H1 (cell line): ENCODE measurements around the gene SGSM1. TPM values are rescaled to one million over a fixed set of nuclear protein-coding genes. Genes with fewer than 3 reads are reported as not detected.

Experiments used
- CTCF ChIA-PET: fragments of 300-600 bp; sonication (Branson Sonifier 250); formaldehyde crosslinking; loops from one replicate; lab custom pipeline; 2021; ENCODE audit not compliant: partially characterized antibody; lab: Charles Lee
- POLR2A ChIA-PET: fragments of 300-600 bp; sonication (Branson Sonifier 250); formaldehyde crosslinking; loops from one replicate; lab custom pipeline; 2021; ENCODE audit warnings: inconsistent platforms; ENCODE audit not compliant: partially characterized antibody; lab: Charles Lee
- DNase-seq, 2 experiments: peaks; one replicate each; pipeline versions ENCODE4 v3.0.0 to v3.0.0-alpha.2; 2010 to 2022; ENCODE audit warnings: low spot score in 2 of 2, low read depth in 1 of 2, mixed read lengths in 1 of 2
- FAIRE-seq: peaks from 2 replicates; lab custom pipeline; 2011; peaks lifted over from hg19 to GRCh38; lab: Jason Lieb, UNC
- H2AFZ ChIP-seq: 2 replicates; pipeline ENCODE4 v1.8.1; 2012; ENCODE audit warnings: low read length, inconsistent platforms
- H2AK5ac ChIP-seq: 2 replicates; pipeline ENCODE4 v1.6.1; 2013; ENCODE audit warnings: low read depth, low read length
- H2BK120ac ChIP-seq: replicated peaks from 2 replicates; pipeline ENCODE3; 2013; ENCODE audit warnings: low read depth, low read length, inconsistent platforms
- H2BK12ac ChIP-seq: 2 replicates; pipeline ENCODE4 v1.6.1; 2013; ENCODE audit warnings: low read depth, low read length
- H2BK15ac ChIP-seq: 2 replicates; pipeline ENCODE4 v1.6.1; 2013; ENCODE audit warnings: low read length
- H2BK20ac ChIP-seq: 2 replicates; pipeline ENCODE4 v1.6.1; 2013; ENCODE audit warnings: low read length
- H2BK5ac ChIP-seq: 2 replicates; pipeline ENCODE4 v1.6.1; 2013; ENCODE audit warnings: low read depth, low read length
- H3K14ac ChIP-seq: 2 replicates; pipeline ENCODE4 v1.6.1; 2013; ENCODE audit warnings: inconsistent platforms; ENCODE audit not compliant: insufficient read length
- H3K18ac ChIP-seq: 2 replicates; pipeline ENCODE4 v1.6.1; 2013; ENCODE audit warnings: low read length; ENCODE audit errors: extremely low read depth
- H3K23ac ChIP-seq: 2 replicates; pipeline ENCODE4 v1.6.1; 2013; ENCODE audit warnings: inconsistent platforms; ENCODE audit not compliant: insufficient read length
- H3K23me2 ChIP-seq: 2 replicates; pipeline ENCODE4 v1.6.1; 2013; ENCODE audit warnings: low read depth, low read length
- H3K27ac ChIP-seq: 2 replicates; pipeline ENCODE4 v1.6.1; 2011; ENCODE audit warnings: low read depth, low read length, inconsistent platforms
- H3K27me3 ChIP-seq, 4 experiments: replicated peaks in 1 of 4; 1 replicate in 1 of 4; 2 replicates in 3 of 4; pipeline versions ENCODE4 v1.6.1 to v1.8.1; 2011 to 2013; ENCODE audit warnings: low read length in 3 of 4, mild to moderate bottlenecking in 3 of 4, inconsistent platforms in 2 of 4, mixed read lengths in 2 of 4, moderate library complexity in 1 of 4; ENCODE audit not compliant: control insufficient read depth in 3 of 4, insufficient read depth in 3 of 4; ENCODE audit errors: extremely low read depth in 1 of 4
- H3K36me3 ChIP-seq, 4 experiments: 2 replicates each; pipeline versions ENCODE4 v1.6.1 to v1.8.1; 2011 to 2013; ENCODE audit warnings: mild to moderate bottlenecking in 4 of 4, low read length in 3 of 4, moderate library complexity in 2 of 4, control low read depth in 1 of 4, inconsistent platforms in 1 of 4; ENCODE audit not compliant: insufficient read depth in 4 of 4, control insufficient read depth in 2 of 4
- H3K4ac ChIP-seq: replicated peaks from 2 replicates; pipeline ENCODE3; 2013; ENCODE audit warnings: low read length, low read depth, mixed read lengths, inconsistent platforms; ENCODE audit not compliant: insufficient read length
- H3K4me1 ChIP-seq, 4 experiments: replicated peaks in 1 of 4; 1 replicate in 1 of 4; 2 replicates in 3 of 4; pipeline versions ENCODE4 v1.6.1 to v1.8.1; 2011 to 2013; ENCODE audit warnings: low read length in 3 of 4, inconsistent platforms in 2 of 4, mixed read lengths in 1 of 4; ENCODE audit not compliant: insufficient read depth in 4 of 4, control insufficient read depth in 3 of 4
- H3K4me2 ChIP-seq, 2 experiments: 2 replicates each; pipeline versions ENCODE4 v1.6.1 to v1.8.1; 2011 to 2013; ENCODE audit warnings: low read depth in 2 of 2, low read length in 2 of 2, control low read depth in 1 of 2, inconsistent platforms in 1 of 2, mild to moderate bottlenecking in 1 of 2; ENCODE audit not compliant: insufficient read depth in 1 of 2
- H3K4me3 ChIP-seq, 4 experiments: fragments of 200-600, 300-600 bp in 1 of 4; sonication (generic), shearing (Covaris generic), sonication (Bioruptor Twin) in 1 of 4; 2 replicates each; pipeline versions ENCODE4 v1.5.1 to v1.8.1; 2011 to 2016; ENCODE audit warnings: low read length in 4 of 4, low read depth in 3 of 4, control low read depth in 2 of 4, inconsistent platforms in 2 of 4, mild to moderate bottlenecking in 2 of 4, mixed read lengths in 1 of 4, moderate library complexity in 1 of 4; ENCODE audit not compliant: insufficient read depth in 2 of 4; ENCODE audit errors: extremely low read depth in 1 of 4
- H3K56ac ChIP-seq: replicated peaks from 2 replicates; pipeline ENCODE3; 2013; ENCODE audit warnings: low read depth, mild to moderate bottlenecking, mixed read lengths, low read length, inconsistent platforms; ENCODE audit not compliant: insufficient read length
- H3K79me1 ChIP-seq: 2 replicates; pipeline ENCODE4 v1.6.1; 2013; ENCODE audit warnings: low read depth, low read length, control low read depth
- H3K79me2 ChIP-seq, 2 experiments: 2 replicates each; pipeline versions ENCODE4 v1.6.1 to v1.8.1; 2012 to 2013; ENCODE audit warnings: low read length in 2 of 2, mild to moderate bottlenecking in 2 of 2, inconsistent platforms in 1 of 2; ENCODE audit not compliant: insufficient read depth in 2 of 2, control insufficient read depth in 1 of 2
- H3K9ac ChIP-seq, 4 experiments: replicated peaks in 1 of 4; 1 replicate in 1 of 4; 2 replicates in 3 of 4; pipeline versions ENCODE4 v1.6.1 to v1.8.1; 2011 to 2013; ENCODE audit warnings: low read depth in 3 of 4, low read length in 3 of 4, control low read depth in 2 of 4, mild to moderate bottlenecking in 2 of 4, moderate library complexity in 2 of 4, inconsistent platforms in 1 of 4; ENCODE audit errors: extremely low read depth in 1 of 4
- H3K9me3 ChIP-seq, 2 experiments: 2 replicates each; pipeline versions ENCODE4 v1.6.1 to v1.8.1; 2012 to 2013; ENCODE audit warnings: mild to moderate bottlenecking in 2 of 2, moderate library complexity in 2 of 2, control low read depth in 1 of 2, inconsistent platforms in 1 of 2, low read depth in 1 of 2, low read length in 1 of 2, mixed read lengths in 1 of 2; ENCODE audit not compliant: insufficient read depth in 2 of 2
- H4K20me1 ChIP-seq, 2 experiments: replicated peaks in 1 of 2; 2 replicates each; pipeline versions ENCODE3 to v1.8.1; 2011 to 2013; ENCODE audit warnings: inconsistent platforms in 2 of 2, low read length in 2 of 2, mild to moderate bottlenecking in 1 of 2; ENCODE audit not compliant: insufficient read depth in 2 of 2, control insufficient read depth in 1 of 2
- H4K5ac ChIP-seq: 2 replicates; pipeline ENCODE4 v1.6.1; 2013; ENCODE audit warnings: low read length, low read depth, mixed read lengths, inconsistent platforms; ENCODE audit not compliant: insufficient read length
- H4K8ac ChIP-seq: 2 replicates; pipeline ENCODE4 v1.8.0; 2013; ENCODE audit warnings: mild to moderate bottlenecking, moderate library complexity, low read length, inconsistent platforms; ENCODE audit not compliant: insufficient read depth; ENCODE audit errors: extremely low read depth
- H4K91ac ChIP-seq: replicated peaks from 2 replicates; pipeline ENCODE3; 2013; ENCODE audit warnings: low read length, mixed read lengths, inconsistent platforms; ENCODE audit not compliant: insufficient read length
- BACH1 ChIP-seq: IDR thresholded peaks from 2 replicates; pipeline ENCODE4 v1.6.1; 2012; ENCODE audit warnings: low read length, improper control_type of control experiment
- CBX5 ChIP-seq: fragments of 300-800, 300-1000 bp; sonication (generic); IDR thresholded peaks from 2 replicates; pipeline ENCODE4 v1.7.1; 2016; ENCODE audit warnings: antibody characterized with exemption, low read length, low read depth
- GTF2F1 ChIP-seq: IDR thresholded peaks from 2 replicates; pipeline ENCODE4 v1.6.1; 2012; ENCODE audit warnings: low read depth, low read length, improper control_type of control experiment, borderline replicate concordance
- MAFK ChIP-seq: IDR thresholded peaks from 2 replicates; pipeline ENCODE4 v1.6.1; 2012; ENCODE audit warnings: low read depth, mild to moderate bottlenecking, improper control_type of control experiment, low read length
- POU5F1 ChIP-seq: IDR thresholded peaks from 2 replicates; pipeline ENCODE4 v1.6.1; 2011; ENCODE audit warnings: low read depth, mild to moderate bottlenecking, low read length, moderate library complexity
- SP2 ChIP-seq: IDR thresholded peaks from 2 replicates; pipeline ENCODE4 v1.6.1; 2012; ENCODE audit warnings: mild to moderate bottlenecking, low read length, inconsistent platforms
- TBP ChIP-seq: IDR thresholded peaks from 2 replicates; pipeline ENCODE4 v1.6.1; 2011; ENCODE audit warnings: low read depth, low read length, improper control_type of control experiment
- WGBS, 2 experiments: shearing (Covaris generic) in 1 of 2; methylation state at CpG; one replicate each; pipeline versions ENCODE4 v1.1.6 to v1.1.7; 2013 to 2015; ENCODE audit warnings: low lambda C conversion rate in 2 of 2, mixed read lengths in 2 of 2, inconsistent platforms in 1 of 2, low coverage in 1 of 2, missing lambda C conversion rate in 1 of 2; ENCODE audit not compliant: insufficient replicate concordance in 2 of 2, insufficient coverage in 1 of 2, insufficient read length in 1 of 2; ENCODE audit errors: extremely low coverage in 1 of 2, missing lambda C conversion rate in 1 of 2; 5-methylcytosine and 5-hydroxymethylcytosine counted together
- polyA plus RNA-seq, 7 experiments: library from polyadenylated mRNA; depleted of rRNA in 3 of 7; stranded (reverse) in 5 of 7; unstranded in 2 of 7; fragments of >200 nt in 5 of 7; fragments of 200-250 nt in 2 of 7; gene quantifications; 1 replicate in 5 of 7; 2 replicates in 1 of 7; 4 replicates in 1 of 7; pipeline versions ENCODE4 v1.2.1 to v1.2.3, GENCODE V29; 2011 to 2013; ENCODE audit warnings: missing spikeins in 2 of 7, mixed read lengths in 2 of 7
- total RNA-seq: library from RNA; stranded (reverse); fragmentation: NEBNext Ultra II Directional; extraction: Animal tissue kit (Norgen Biotek cat#: 25700); gene quantifications from 2 replicates; pipeline ENCODE4 v1.2.1, GENCODE V29; 2021

SGSM1 gene
- total and polyA plus RNA-seq, 2 of the 8 experiments (the other 6 are each of a cell fraction or from before 2014, with no cell fraction given): 2.8 to 5.2 TPM

DNA sequence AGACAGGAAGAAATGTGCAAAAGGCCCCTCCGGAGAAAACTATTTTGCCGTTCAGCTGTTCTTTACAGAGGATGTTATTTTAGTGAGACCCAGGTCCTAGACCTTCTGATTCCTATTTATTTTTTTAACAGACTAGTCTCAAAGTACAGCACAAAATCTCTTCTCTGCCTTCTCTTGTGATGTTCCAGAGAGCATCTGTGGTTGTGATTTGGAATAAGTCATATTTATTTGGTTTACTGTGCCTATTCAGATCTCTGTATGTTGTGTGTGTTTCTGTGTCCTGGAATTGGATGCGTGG is 120.4 kb downstream of the SGSM1 start:
- Histone ChIP-seq H3K18ac (peak overlapping the region; percentile 55; the same call in 1 of the 2 replicates), H3K36me3 (no peaks in the 10 kb centered on the region), H2AFZ (peak overlapping the region; percentile 63), H2BK12ac (no peak overlapping the region), H3K79me2 (no peaks in the 10 kb centered on the region), H2BK120ac (no peak overlapping the region), H3K14ac (no peak overlapping the region), H3K9ac (no peak overlapping the region; a peak in 1 of 7 replicates), H3K4me3 (0 out of 8 replicates have a peak overlapping the region, but pooled peaks of 1 of the 4 experiments have one; percentile 2), H2BK5ac (0 out of 2 replicates have a peak overlapping the region, but pooled peaks have one; percentile 36), H3K23me2 (peaks cover 2% of the 10 kb centered on the region; the same call in 1 of the 2 replicates), H3K9me3 (peaks cover 0 to 3% of the 10 kb centered on the region in 2 experiments; a peak in 1 of 4 replicates), H4K91ac (no peak overlapping the region), H2BK15ac (no peak overlapping the region), H3K4me1 (peaks cover 0 to 8% (median 5%) of the 10 kb centered on the region in 4 experiments; a peak in 4 of 7 replicates), H4K5ac (no peak overlapping the region), H4K20me1 (no peaks in the 10 kb centered on the region), H3K4ac (no peak overlapping the region), H3K27ac (no peak overlapping the region), H3K56ac (no peak overlapping the region), H3K4me2 (peak overlapping the region in 1 of 2 experiments; percentile 55; a peak in 2 of 4 replicates), H3K23ac (no peak overlapping the region), H3K27me3 (no peaks in the 10 kb centered on the region), H3K79me1 (no peaks in the 10 kb centered on the region), H4K8ac (peak overlapping the region; percentile 73; the same call in 1 of the 2 replicates), H2BK20ac (no peak overlapping the region), H2AK5ac (no peak overlapping the region)
- CTCF ChIA-PET: interaction anchor here (0.7 to 3.8 kb wide), 13 partner anchors 9 to 169 kb away, joined by 3 to 27 read pairs (median 4); no protein-coding TSS in a partner anchor
- FAIRE-seq: no peak
- POLR2A ChIA-PET: interaction anchor here (0.9 to 1.3 kb wide), 2 partner anchors 13 to 154 kb away, joined by 3 to 4 read pairs; no protein-coding TSS in a partner anchor
- no peak for TF ChIP-seq CBX5
- TF ChIP-seq BACH1: no peak
- TF ChIP-seq SP2: no peak
- no peak for TF ChIP-seq POU5F1
- TF ChIP-seq MAFK: no peak
- TF ChIP-seq GTF2F1: no peak
- no peak for TF ChIP-seq TBP
- DNase-seq: no peak
- WGBS, 2 experiments: 79% methylated on average over 3 of the region's 3 CpGs; no CpG with 5 or more reads in 1 of the 2 experiments
